Stimulated activated CD8-positive, alpha-beta memory T cell treated with anti-CD3 and anti-CD28 coated beads, Interleukin-7, amount 100 ng/mL, for 1 hour (primary cell): Measurements from ENCODE around the gene LPP.

Source experiments
- DNase-seq, 2 donors: peaks; one replicate each; pipeline ENCODE4 v3.0.0-alpha.2; 2020; ENCODE audit warnings: low read depth in 2 of 2

LPP gene

DNA sequence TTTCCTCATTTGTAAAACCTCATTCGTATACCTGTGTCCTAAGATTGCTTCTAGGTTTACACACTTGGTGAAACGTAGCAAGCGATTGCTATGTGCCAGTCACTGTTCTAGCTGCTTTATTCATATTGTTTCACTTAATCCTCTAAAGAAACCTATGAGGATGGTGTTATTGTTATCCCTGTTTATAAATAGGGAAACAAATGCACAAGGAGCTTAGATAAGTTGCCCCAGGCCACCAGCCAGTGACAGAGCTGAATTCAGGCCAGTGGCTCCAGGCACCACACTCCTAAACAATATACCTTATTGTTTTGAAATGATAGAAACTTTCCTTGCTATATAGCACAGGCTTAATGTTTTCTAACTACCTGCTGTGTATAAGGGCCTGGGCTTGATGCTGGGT lies 44.0 kb downstream of the LPP start:
- no peak for DNase-seq

DNA sequence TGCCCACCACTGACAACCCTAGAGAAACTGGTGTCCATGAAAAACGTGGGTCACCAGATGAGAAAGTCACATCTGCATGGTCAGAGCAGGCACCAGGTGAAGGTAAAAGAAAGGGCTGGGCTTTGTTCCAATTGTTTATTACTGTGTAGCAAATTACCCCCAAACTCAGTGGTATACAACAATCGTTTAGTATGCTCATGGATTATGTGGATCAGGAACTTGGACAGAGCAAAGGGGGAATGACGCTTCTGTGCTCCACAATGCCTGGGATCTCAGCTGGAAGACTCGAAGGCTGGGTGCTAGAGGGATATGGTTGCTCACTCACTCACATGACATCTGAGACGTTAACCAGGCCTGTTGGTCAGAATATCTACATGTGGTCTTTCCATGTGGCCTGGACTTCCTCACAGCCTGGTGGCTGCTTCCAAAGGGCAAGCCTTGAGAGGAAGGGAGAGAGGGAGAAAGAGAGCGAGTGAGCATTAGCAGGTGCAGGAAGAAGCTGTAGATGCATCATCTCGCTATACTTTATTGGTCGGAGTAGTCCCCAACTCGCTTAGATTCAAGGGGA lies 44.9 kb downstream of the LPP start:
- DNase-seq, result no peak

- no peak for DNase-seq
Observed at GRCh38 chr3:188199386-188199785, 45.4 kb downstream of the LPP start.

DNA sequence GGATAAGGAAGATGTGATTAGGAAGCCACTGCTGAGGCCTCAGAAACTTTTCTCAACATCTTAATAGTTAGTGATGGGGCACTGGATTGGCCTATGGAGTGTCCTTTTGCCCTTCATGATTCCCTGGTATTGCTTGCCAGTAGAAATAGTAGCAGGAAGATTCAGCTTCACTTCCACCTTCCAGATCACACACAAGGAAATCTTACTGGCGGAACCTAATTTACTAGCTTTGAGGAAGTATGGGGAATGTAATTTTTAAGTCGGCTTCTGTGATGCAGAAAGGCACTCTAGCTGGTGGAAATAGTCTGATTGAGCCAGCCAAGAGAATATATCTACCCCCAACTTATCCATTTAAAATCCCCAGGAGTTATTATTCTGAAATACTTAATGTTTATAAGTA lies 46.5 kb downstream of the LPP start:
- no peak for DNase-seq

DNA sequence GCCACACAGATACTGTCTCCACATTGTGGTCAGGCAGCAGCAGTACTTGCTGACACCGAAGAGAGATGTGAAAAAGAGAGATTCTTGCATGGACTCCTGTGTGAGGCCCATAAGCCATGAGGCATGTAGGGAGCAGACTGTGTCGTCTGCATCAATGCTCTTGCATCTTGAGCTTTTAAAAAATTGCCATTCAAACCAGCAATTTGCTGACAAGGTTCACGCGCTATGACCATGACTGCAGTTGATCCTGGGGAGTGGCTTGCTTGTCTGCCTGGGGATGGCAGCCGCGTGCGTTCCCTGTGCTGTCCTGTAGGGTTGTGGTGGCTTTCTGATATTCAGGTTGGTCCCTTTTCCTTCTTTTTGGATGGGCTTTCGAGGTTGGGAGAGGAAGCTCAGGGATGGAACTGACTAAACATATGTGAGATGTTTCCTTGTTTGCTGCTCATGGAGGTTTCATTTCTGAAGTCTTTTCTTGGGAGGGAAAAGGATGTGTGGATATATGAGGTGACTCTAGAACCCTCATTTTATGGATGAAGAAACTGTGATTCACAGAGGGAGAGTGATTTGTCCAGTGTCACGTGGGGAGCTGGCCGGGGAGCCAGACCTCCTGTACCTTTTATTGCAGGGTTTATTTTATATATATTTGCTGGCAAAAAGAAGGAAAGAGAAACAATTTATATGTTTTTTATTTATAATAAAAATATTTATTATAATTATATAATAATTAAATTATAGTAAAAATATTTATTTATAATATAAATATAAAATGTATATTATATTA lies 48.6 kb downstream of the LPP start:
- DNase-seq, result no peak

GRCh38 chr3:188204526-188204925 lies 50.6 kb downstream of the LPP start:
- DNase-seq, result no peak

DNA sequence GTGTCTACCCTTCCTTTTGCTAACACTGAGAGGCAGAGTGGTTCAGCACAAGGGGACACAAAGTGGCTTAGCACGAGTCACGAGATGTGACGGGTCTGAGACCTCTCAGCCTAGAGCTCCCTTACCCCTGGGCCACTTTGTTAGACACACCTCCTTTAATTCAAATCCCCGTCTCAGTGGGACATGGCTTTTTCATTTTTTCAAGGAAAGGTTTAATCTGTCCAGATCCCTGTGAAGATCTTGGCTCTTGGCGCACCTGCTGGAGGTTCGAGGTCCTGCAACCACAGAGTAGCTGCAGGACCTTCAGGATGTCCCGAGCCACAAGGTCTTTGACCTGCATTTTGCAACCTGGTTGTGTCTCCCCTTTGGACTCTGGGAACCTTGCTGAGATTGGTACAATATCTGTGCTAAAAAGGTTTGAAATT lies 52.0 kb downstream of the LPP start:
- no peak for DNase-seq

DNA sequence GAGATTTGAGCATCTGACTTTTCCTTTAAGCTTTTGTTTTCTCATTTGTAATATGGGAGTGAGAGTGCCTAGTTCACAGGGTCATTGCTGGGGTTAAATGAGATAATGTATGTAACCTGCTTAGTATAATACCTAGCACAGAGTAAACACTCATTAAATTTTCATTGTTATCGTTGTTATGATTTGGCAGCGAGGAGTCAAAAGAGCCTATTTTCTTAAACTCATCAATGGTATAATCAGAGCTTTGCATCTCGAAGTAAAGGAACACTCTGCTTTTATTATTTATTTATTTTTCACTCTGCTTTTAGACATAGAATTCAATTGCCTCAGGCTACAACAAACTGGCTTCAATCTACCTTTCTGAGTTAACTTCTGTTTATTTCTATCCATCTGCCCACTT lies 52.8 kb downstream of the LPP start:
- DNase-seq, result no peak

DNA sequence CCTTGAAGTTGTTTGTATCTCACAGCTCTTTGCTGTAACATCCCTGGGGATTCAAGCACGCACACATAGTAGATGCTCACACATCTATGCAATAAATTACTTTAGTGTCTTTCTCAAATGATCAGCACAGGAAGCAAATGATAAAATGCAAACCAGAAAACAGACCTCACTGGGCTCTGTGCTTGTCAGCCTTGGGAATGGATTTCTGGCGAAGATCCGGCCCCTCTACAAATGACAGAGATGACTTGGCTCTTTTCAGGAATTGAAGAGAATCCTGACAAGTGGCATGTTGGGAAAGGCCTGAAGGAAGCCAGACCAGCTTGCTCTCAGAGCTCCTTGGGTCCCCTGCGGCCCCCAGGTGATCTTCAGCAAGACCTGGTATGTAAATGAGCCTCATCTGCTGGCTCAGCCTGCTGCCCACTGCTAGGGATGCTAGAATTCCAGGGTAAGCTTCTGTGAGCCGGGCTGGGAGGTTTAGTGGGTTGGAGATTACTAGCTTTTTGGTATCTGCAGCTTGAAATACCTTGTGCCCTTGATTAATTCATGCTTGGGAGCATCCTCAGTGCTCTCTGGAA lies 54.1 kb downstream of the LPP start:
- no peak for DNase-seq

DNA sequence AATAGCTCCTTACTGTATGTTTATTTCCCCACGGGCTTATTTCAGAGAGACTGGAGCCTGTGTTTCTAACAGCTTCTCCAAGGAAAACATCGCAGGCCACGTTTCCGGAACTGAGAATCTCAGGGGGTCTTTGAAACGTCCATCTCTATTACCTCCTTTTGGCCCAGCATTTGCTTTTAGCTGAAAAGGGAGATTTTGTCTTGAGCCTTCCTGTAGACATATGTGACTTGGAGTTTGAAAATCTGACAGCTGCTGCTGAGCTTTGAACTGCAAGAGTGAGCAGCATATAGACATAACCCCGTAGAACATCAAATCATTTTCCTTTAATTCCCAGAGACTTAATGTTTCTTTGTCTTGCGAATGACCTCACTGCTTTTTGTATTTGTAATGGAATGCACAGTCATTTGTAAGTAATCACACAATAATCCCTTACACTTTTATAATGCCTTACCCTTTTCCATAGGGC lies 54.6 kb downstream of the LPP start:
- DNase-seq, result no peak

- no peak for DNase-seq
Observed at GRCh38 chr3:188209034-188209433, 55.1 kb downstream of the LPP start.

- DNase-seq, result no peak
Observed at GRCh38 chr3:188209740-188210139, 55.8 kb downstream of the LPP start.

DNA sequence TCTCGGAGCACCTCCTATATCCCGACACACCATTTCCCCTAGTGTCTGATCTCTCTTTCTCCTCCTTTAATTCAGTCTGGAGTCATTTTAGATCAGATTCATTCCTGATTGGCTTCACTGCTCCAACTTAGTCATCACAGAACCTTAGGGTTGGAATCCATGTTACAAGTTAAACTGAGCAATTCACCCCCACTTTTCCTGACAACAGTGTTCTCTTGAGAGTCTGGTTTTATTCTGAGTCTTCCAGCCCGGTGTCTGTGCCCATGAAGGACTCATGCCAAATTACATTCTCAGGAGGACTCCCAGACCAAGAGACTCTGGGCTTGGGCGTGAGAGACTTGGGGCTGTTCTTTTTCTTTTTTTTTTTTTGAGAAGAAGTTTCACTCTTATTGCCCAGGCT lies 57.5 kb downstream of the LPP start:
- DNase-seq, result no peak

- no peak for DNase-seq
Observed at GRCh38 chr3:188212308-188212969, 58.5 kb downstream of the LPP start.

GRCh38 chr3:188214442-188214841 lies 60.5 kb downstream of the LPP start:
- no peak for DNase-seq

DNA sequence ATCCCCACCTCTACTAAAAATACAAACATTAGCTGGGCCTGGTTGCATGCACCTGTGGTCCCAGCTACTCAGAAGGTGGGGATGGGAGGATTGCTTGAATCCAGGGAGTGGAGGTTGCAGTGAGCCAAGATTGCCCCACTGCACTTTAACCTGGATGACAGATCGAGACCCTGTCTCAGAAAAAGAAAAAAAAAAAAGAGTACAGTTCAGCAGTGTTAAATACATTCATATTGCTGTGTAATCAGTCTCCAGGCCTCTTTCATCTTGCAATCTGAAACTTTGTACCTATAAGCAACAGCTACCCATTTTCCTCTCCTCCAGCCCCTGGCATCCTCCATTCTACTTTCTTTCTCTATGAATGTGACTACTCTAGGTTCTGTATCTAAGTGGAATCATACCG lies 61.2 kb downstream of the LPP start:
- DNase-seq, result no peak

- no peak for DNase-seq
Observed at GRCh38 chr3:188217011-188217463, 63.1 kb downstream of the LPP start.

DNA sequence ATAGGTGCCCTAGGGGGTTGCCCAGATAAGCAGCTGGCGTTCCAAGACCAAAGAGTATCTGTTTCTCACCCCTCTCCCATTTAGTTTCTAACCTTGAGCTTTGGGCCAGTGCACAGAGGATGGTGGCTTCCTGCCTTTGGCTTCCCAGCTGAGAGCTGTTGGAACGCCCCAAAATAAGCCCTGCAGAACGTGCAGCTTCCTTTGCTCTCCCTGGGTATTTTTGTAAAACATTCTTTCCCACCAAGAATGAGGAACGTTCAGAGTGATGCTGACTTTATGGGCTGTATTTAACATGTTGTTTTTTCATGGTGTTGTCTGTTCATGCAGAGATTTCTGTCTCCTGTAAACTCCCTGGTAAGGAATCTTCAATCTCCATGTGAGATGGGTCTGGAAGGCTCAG lies 63.8 kb downstream of the LPP start:
- no peak for DNase-seq

DNA sequence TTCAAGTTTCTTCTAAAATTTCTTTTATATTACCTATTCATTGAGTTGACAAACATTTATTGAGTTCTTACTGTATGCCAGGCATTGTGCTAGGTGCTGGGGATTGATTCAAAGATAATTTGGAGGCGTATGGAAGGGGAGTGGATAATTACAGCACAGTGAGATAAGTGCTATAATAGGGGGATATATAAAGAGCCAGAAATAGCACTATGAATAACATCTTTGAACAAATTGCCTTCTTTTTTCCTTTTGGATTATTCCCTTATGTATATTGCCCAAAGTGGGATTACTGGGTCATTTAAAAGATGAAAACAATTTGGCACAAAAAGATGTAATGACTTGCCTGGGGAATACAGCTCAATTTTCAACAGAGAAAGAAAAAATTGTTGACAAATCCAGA lies 64.6 kb downstream of the LPP start:
- no peak for DNase-seq

DNA sequence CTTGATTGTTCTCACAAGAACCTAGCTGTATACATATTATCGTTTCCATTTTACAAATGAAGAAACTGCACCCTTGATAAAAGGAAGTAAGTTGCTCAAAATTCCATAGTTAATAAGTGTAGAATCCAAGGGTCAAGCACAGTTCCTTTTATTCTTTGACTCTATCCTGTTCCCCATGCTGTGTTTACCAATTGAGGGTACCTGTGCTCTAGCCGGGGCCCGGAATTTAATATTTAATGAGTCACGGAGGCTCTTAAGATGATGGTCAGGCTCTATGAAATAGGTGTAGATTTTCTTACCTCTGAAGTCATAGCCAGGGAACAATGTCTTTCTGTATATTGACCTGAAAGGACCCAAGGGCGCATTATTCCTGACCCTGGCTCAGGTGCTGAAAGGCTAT lies 65.2 kb downstream of the LPP start:
- no peak for DNase-seq

- no peak for DNase-seq
Observed at GRCh38 chr3:188220097-188220788, 66.3 kb downstream of the LPP start.
